Natural killer cell treated with Interleukin-12 subunit alpha and Interleukin-12 subunit beta and Interleukin-15 and Interleukin-18, amount 100 ng/mL, for 72 hours (primary cell): ENCODE data around the gene CEMIP. TPM values are rescaled to one million over a fixed set of nuclear protein-coding genes. Genes with fewer than 3 reads are reported as not detected.
A peak's percentile ranks its signal among the peaks of the same experiment; 100 is the strongest.

Source experiments
- ATAC-seq, 2 donors: fragments of 150-1000 bp; cut with Tn5 transposase in 1 of 2; sonication (Bioruptor Pico), chemical (Tn5 transposase) in 1 of 2; 2 replicates each; pipeline ENCODE4 v1.10.0; 2021
- DNase-seq: peaks from one replicate; pipeline ENCODE4 v3.0.0; 2022; ENCODE audit warnings: low spot score
- H3K27ac Mint-ChIP-seq, 2 donors: 1 replicate in 1 of 2; 2 replicates in 1 of 2; pipeline ENCODE4 v1.8.0; 2022; ENCODE audit warnings: mixed read lengths in 2 of 2, mild to moderate bottlenecking in 1 of 2, moderate library complexity in 1 of 2
- H3K27me3 Mint-ChIP-seq, 2 donors: 1 replicate in 1 of 2; 2 replicates in 1 of 2; pipeline ENCODE4 v1.8.0; 2022; ENCODE audit warnings: mixed read lengths in 2 of 2
- H3K36me3 Mint-ChIP-seq: one replicate; pipeline ENCODE4 v1.8.0; 2022; ENCODE audit warnings: mixed read lengths
- H3K4me1 Mint-ChIP-seq, 2 donors: 1 replicate in 1 of 2; 2 replicates in 1 of 2; pipeline ENCODE4 v1.8.0; 2022; ENCODE audit warnings: low read depth in 2 of 2, mixed read lengths in 2 of 2, mild to moderate bottlenecking in 1 of 2
- H3K4me3 Mint-ChIP-seq: one replicate; pipeline ENCODE4 v1.8.0; 2022; ENCODE audit warnings: mixed read lengths
- H3K9me3 Mint-ChIP-seq: 2 replicates; pipeline ENCODE4 v1.8.0; 2022; ENCODE audit warnings: mixed read lengths
- total RNA-seq, 2 donors: library from RNA; stranded (reverse); gene quantifications; one replicate each; pipeline ENCODE4 v1.2.3, GENCODE V29; 2022

Gene CEMIP
- total RNA-seq, 2 donors from 2014 or later = 0.19 to 0.50 TPM

DNA sequence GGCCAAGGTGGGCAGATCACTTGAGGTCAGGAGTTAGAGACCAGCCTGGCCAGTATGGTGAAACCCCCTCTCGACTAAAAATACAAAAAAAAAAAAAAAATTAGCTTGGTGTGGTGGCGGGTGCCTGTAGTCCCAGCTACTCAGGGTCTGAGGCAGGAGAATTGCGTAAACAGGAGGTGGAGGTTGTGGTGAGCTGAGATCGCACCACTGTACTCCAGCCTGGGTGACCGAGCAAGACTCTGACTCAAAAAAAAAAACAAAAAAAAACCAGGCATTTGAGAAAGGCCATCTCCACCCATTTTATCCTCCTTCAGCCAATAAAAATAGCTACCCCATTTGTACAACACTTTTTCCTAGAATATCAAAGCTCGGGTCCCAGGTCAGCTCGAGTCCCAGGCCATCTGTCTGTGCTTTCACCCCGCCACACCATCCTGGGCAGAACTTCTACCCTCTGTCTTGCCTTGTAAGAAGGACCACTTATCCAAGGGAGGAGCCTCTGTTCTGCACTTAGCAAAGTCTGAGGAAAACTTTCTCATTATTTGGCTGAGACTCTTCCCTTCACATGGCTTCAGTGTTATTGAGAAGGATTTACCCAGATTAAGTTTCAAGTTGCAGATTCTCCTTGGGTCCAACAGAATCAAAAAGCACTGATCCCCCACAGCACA lies 111.3 kb downstream of the CEMIP start:
- Mint-ChIP-seq H3K4me1 (peaks cover 15 to 16% of the 10 kb centered on the region in 2 donors), H3K27ac (peak overlapping the region in 1 of 2 donors; percentile 20), H3K9me3 (no peaks in the 10 kb centered on the region), H3K36me3 (no peaks in the 10 kb centered on the region), H3K4me3 (peak overlapping the region; percentile 16), H3K27me3 (no peaks in the 10 kb centered on the region)
- ATAC-seq = peak; percentile 90 to 91
- DNase-seq = peak; percentile 69

DNA sequence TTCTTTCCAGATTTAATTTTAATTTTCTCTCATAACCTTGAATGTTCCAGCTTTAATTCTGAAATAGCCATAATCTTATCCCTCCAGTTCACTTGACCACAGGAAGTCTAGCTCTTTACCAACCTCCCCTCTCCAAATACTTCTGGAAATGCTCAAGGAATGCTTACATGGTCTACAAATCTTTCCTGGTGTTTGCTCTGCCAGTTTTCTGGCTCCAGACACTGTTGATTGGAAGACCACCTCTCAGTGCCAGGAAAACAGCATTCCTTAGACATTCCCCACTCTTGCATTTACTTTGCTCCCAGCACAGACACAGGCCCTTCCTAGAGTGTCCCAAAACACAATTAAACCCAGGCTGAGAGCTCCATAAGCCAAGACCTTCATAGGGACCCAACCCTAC lies 111.8 kb downstream of the CEMIP start:
- Mint-ChIP-seq H3K4me1 (peaks cover 15 to 16% of the 10 kb centered on the region in 2 donors), H3K9me3 (no peaks in the 10 kb centered on the region), H3K27ac (peak overlapping the region in 1 of 2 donors; percentile 20), H3K27me3 (no peaks in the 10 kb centered on the region), H3K4me3 (peak overlapping the region; percentile 11), H3K36me3 (no peaks in the 10 kb centered on the region)
- ATAC-seq = no peak
- no peak for DNase-seq

DNA sequence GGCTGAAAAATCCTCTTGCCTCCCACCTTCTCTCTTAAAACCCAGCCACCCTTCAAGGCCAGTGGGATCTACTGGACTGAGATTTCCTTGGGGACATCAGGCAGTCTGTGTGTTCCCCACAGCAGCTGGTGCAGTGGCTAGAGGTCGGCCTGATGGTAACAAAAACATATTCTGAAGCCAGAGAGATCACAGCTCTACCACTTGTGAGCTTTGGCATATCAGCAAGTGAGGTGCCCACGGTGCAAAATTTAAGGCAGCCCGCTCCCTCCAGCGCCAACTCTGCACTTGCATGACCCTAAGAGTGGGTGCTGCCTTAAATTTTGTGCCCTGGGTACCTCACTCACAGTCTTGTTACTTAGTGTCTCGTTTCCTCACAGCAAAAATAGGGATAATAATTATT lies 113.2 kb downstream of the CEMIP start:
- no peaks in the 10 kb centered on the region for H3K27me3 Mint-ChIP-seq
- no peaks in the 10 kb centered on the region for H3K36me3 Mint-ChIP-seq
- no peak overlapping the region for H3K4me3 Mint-ChIP-seq
- H3K27ac Mint-ChIP-seq = no peak overlapping the region
- DNase-seq (no peak), ATAC-seq (no peak)
- peaks cover 15 to 16% of the 10 kb centered on the region in 2 donors for H3K4me1 Mint-ChIP-seq
- peaks cover 5% of the 10 kb centered on the region for H3K9me3 Mint-ChIP-seq

DNA sequence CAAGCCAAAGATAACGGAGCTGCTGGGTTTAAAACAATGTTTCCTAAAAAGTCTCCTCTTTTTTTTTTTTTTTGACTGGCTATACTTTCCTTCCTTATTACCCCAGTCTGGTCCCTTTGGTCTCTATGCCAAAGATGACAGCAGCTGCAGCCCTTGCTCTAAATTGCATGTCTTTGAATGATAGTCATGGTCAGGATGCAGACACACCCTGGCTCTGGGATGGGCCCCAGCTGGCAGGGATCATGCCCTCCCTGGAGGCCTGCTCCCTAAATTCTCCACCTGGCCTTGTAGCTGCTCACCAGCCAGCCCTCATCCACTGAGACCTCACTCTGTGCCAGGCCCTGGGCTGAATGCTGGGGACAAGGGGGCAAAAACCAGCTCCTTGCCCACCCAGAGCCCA lies 114.6 kb downstream of the CEMIP start:
- no peak overlapping the region for H3K27ac Mint-ChIP-seq
- no peaks in the 10 kb centered on the region for H3K36me3 Mint-ChIP-seq
- no peak overlapping the region for H3K4me3 Mint-ChIP-seq
- no peak for ATAC-seq
- H3K9me3 Mint-ChIP-seq = peaks cover 5% of the 10 kb centered on the region
- peaks cover 16 to 19% of the 10 kb centered on the region in 2 donors for H3K4me1 Mint-ChIP-seq
- H3K27me3 Mint-ChIP-seq = peaks cover 0 to 2% of the 10 kb centered on the region in 2 donors
- no peak for DNase-seq

DNA sequence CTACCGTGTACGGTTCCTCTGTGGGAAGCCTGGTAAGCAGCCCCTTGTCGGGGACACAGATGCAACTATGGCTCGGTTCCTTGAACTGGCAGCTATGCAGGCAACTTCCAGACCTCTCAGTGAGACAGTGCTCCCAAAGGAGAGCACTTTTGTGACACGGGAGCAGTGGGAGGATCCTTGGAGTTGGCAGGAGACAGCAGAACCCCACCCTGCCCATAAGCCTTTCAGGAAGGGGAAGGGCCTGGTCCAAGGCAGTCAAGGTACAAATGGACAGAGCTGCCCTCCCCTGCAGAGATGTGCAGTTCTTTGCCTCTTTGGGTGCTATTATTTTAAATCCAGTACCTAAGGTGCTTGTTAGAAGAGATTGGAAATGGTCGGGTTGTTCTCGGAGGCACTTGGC lies 115.9 kb downstream of the CEMIP start:
- Mint-ChIP-seq H3K27me3 (peaks cover 0 to 2% of the 10 kb centered on the region in 2 donors), H3K4me1 (peaks cover 13 to 16% of the 10 kb centered on the region in 2 donors), H3K4me3 (no peak overlapping the region), H3K9me3 (peaks cover 5% of the 10 kb centered on the region), H3K27ac (no peak overlapping the region), H3K36me3 (no peaks in the 10 kb centered on the region)
- ATAC-seq (no peak), DNase-seq (no peak)

DNA sequence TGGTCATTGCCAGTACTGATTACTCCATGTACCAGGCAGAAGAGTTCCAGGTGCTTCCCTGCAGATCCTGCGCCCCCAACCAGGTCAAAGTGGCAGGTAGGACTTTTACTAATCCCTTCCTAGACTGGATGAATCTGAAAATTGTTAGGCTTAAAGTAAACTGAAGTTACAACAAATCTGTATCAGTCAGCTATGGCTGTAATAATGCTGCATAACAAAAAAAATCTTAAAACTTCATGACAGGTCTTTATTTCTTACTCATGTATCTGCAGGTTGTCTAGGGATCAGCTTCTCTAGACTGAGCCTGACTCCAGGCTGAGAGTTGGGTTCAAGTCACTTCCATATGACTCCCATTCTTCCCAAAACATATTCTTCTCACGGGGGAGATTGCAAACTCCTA lies 116.8 kb downstream of the CEMIP start:
- no peaks in the 10 kb centered on the region for H3K36me3 Mint-ChIP-seq
- ATAC-seq (no peak), DNase-seq (no peak)
- H3K4me1 Mint-ChIP-seq = peaks cover 10 to 13% of the 10 kb centered on the region in 2 donors
- H3K4me3 Mint-ChIP-seq = no peak overlapping the region
- H3K27ac Mint-ChIP-seq = no peak overlapping the region
- peaks cover 0 to 2% of the 10 kb centered on the region in 2 donors for H3K27me3 Mint-ChIP-seq
- peaks cover 5% of the 10 kb centered on the region for H3K9me3 Mint-ChIP-seq

DNA sequence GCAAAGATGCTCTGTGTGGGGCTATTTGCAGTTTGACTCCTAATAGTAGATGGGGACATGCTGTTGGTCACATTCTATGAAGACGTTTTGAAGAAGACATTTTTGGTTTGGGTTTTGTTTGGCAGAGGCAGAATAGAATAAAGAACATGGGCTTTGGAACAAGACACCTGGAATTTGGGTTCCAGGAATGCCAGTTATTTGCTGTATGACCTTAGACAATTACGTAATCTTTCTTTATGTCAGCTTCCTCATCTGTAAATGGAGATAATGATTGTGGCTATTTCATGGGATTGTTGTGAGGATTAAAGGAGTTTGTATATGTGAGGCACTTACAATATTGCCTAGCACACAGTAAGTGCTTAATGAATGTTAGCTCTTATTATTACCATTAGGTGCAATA lies 118.9 kb downstream of the CEMIP start:
- no peak for DNase-seq
- Mint-ChIP-seq H3K27me3 (peaks cover 0 to 2% of the 10 kb centered on the region in 2 donors), H3K9me3 (peaks cover 5% of the 10 kb centered on the region), H3K27ac (no peak overlapping the region), H3K4me3 (no peak overlapping the region), H3K36me3 (no peaks in the 10 kb centered on the region), H3K4me1 (peaks cover 7 to 10% of the 10 kb centered on the region in 2 donors)
- ATAC-seq = no peak

DNA sequence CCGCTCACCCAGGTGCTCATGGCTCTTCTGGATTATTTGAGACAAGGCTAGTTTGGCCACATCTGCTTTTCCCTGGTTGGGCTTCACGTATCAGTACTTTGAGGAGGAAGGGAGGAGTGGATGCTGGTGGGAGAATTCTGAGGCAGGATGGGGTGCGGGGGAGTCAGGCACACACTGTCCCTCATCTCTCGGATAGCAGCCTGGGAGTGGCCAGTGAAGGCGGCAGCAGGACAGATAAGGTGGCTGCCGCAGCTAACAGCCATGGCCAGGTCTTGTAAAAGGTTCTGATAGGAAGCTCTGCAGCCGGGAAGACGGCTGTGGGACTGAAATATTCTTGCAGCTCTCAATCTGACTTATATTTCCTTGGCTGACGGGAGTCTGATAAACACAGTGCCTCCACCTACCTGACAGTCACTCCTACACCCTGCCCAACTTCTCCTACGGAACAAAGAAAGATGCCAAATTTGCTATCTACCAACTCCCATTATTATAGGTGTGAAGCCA lies 123.2 kb downstream of the CEMIP start:
- Mint-ChIP-seq H3K36me3 (no peaks in the 10 kb centered on the region), H3K9me3 (no peaks in the 10 kb centered on the region), H3K27me3 (peaks cover 0 to 2% of the 10 kb centered on the region in 2 donors), H3K27ac (peak overlapping the region in 1 of 2 donors; percentile 19), H3K4me3 (no peak overlapping the region), H3K4me1 (peaks cover 7 to 13% of the 10 kb centered on the region in 2 donors)
- no peak for DNase-seq
- no peak for ATAC-seq

DNA sequence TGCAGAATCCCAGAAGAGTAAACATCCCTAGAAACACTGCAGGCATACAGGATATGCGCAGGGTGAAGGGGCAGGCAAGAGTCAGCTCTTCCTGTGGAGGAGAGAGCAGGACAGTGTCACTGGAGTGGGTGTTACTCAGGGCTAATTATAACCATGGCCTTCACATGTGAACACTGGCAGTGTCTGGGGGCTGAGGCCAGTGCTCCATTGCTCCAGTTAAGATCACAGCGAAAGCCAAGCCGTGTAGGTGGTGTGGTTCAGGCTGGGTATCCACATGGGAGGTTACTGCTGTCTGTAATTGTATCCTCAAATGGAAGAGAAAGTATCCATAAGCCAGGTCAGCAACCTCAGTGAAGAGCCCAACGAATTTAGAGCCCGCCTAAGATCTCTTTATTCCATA lies 125.8 kb downstream of the CEMIP start:
- peaks cover 7 to 9% of the 10 kb centered on the region in 2 donors for H3K4me1 Mint-ChIP-seq
- ATAC-seq (no peak), DNase-seq (no peak)
- H3K27me3 Mint-ChIP-seq = no peaks in the 10 kb centered on the region
- H3K4me3 Mint-ChIP-seq = no peak overlapping the region
- H3K9me3 Mint-ChIP-seq = no peaks in the 10 kb centered on the region
- peaks cover 5% of the 10 kb centered on the region for H3K36me3 Mint-ChIP-seq
- no peak overlapping the region for H3K27ac Mint-ChIP-seq

DNA sequence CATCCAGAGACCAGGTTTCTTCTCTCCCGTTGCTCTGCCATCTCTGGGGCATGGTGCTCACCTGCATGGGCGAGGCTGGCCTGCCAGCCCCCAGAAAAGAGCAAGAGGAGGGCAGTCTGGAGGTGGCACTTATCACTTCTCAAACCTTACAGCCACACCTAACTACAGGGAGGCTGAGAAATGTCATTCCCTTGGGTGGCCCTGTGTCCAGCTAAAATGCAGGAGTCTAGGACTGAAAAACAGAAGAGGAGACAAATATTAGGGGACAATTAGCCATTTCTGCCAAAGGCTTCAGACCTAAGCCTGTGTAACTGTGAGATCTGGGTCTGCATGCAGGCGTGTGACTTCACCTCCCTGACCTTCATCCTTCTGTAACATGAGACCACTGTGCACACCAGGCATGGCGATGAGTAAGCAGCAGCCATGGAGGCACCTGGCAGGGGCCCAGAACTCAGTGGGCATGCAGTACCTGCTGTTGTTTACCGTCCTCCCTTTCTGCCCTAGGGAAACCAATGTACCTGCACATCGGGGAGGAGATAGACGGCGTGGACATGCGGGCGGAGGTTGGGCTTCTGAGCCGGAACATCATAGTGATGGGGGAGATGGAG lies 127.1 kb downstream of the CEMIP start:
- no peaks in the 10 kb centered on the region for H3K27me3 Mint-ChIP-seq
- no peak overlapping the region for H3K27ac Mint-ChIP-seq
- peaks cover 5% of the 10 kb centered on the region for H3K36me3 Mint-ChIP-seq
- peaks cover 0 to 10% of the 10 kb centered on the region in 2 donors for H3K4me1 Mint-ChIP-seq
- ATAC-seq (peak in 1 of 2 donors; percentile 3), DNase-seq (no peak)
- H3K4me3 Mint-ChIP-seq = no peak overlapping the region
- no peaks in the 10 kb centered on the region for H3K9me3 Mint-ChIP-seq

DNA sequence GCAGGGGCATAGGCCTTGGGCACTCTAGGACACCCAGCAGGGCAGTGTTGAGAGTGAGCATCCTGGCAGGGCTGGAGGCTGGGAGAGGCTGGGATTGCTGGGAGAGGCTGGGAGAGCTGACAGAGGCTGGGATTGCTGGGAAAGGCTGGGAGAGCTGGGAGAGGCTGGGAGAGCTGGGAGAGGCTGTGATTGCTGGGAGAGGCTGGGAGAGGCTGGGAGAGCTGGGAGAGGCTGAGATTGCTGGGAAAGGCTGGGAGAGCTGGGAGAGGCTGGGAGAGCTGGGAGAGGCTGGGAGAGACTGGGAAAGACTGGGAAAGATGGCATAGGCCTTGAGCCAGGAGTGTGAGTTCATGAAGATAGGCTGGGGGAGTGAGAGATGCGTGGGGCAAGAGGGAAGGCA lies 132.7 kb downstream of the CEMIP start:
- Mint-ChIP-seq H3K9me3 (no peaks in the 10 kb centered on the region), H3K27ac (peak overlapping the region in 1 of 2 donors; percentile 76), H3K4me3 (no peak overlapping the region), H3K4me1 (peaks cover 21 to 25% of the 10 kb centered on the region in 2 donors), H3K27me3 (no peaks in the 10 kb centered on the region), H3K36me3 (peaks cover 5% of the 10 kb centered on the region)
- DNase-seq = no peak
- ATAC-seq = no peak

DNA sequence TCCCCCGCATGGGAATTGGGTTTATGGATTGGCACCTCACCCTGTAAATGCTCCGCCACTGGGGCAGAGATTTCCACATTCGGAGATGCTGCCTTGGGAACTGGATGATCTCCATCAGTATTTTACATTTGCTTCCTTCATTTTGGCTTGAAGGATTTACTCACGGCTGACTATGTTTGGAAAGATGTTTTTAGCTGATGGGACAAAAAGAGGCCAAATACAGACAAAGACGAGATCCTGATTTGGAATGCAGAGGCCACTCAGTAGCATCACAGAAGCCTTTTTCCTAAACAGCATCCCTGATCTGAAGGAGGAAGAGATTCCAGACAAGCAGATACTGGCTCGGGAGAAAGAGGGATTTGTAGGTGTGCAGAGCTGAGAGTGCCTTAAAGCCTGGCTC lies 133.5 kb downstream of the CEMIP start:
- Mint-ChIP-seq H3K27ac (no peak overlapping the region), H3K4me3 (no peak overlapping the region), H3K27me3 (no peaks in the 10 kb centered on the region), H3K9me3 (no peaks in the 10 kb centered on the region), H3K36me3 (peaks cover 5% of the 10 kb centered on the region), H3K4me1 (peaks cover 24 to 25% of the 10 kb centered on the region in 2 donors)
- DNase-seq (no peak), ATAC-seq (no peak)

DNA sequence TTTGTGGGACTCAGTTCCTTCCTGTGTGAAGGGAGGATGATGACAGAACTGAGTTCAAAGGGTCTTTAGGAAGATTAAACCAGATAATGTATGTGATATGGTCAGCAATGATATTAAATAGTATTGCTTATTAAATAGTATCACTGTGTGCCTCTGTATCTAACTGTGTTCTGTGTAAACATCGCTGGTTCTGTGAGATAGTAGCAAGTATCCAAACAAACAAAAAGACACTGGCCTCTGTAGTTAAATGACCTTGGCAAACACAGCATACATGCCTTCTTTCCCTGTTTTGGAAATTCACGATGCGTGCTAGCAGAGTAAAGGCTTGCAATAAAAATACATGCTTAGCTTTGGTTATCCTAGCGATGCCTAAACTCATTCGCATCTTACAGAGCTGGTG lies 134.4 kb downstream of the CEMIP start:
- Mint-ChIP-seq H3K36me3 (peaks cover 5% of the 10 kb centered on the region), H3K4me3 (no peak overlapping the region), H3K4me1 (peaks cover 30% of the 10 kb centered on the region in 2 donors), H3K9me3 (no peaks in the 10 kb centered on the region), H3K27ac (peak overlapping the region in 1 of 2 donors; percentile 1), H3K27me3 (no peaks in the 10 kb centered on the region)
- ATAC-seq (no peak), DNase-seq (no peak)

DNA sequence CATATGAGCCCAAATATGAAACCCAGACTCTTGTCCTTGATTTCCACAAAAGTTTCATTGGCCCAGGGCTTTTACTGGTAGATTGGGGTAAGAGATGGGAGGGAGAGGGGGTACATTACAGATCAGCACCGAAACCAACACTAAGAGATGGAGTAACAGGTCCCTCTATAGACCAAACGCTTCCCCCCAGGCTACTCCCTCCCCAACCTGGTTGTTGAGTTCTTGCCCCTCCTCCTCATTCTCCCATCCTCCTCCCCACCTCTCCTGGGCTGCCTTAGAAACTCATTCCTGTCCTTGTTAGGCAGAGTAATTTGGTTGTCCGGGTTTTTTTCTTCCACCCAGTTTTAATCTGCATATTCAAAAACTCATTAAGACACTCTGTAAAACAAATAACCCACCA lies 136.3 kb downstream of the CEMIP start:
- ATAC-seq = no peak
- Mint-ChIP-seq H3K4me3 (no peak overlapping the region), H3K27me3 (no peaks in the 10 kb centered on the region), H3K36me3 (no peaks in the 10 kb centered on the region), H3K4me1 (peaks cover 39 to 42% of the 10 kb centered on the region in 2 donors), H3K9me3 (no peaks in the 10 kb centered on the region), H3K27ac (no peak overlapping the region)
- no peak for DNase-seq
